PFSK-1 (cell line): ENCODE measurements around the gene CDK1.

Experiments used
- FOXP2 ChIP-seq: optimal IDR thresholded peaks from 2 replicates; pipeline ENCODE3; 2011; ENCODE audit warnings: borderline replicate concordance, control low read depth, inconsistent platforms; ENCODE audit not compliant: insufficient read depth; ENCODE audit errors: extremely low read length, extremely low read depth
- POLR2AphosphoS5 ChIP-seq: IDR thresholded peaks from 2 replicates; pipeline ENCODE4 v1.6.1; 2012; ENCODE audit warnings: low read depth, mild to moderate bottlenecking, control low read depth, low read length, moderate library complexity
- SIN3A ChIP-seq: IDR thresholded peaks from 2 replicates; pipeline ENCODE4 v1.6.1; 2012; ENCODE audit warnings: mild to moderate bottlenecking, low read length, moderate library complexity, borderline replicate concordance; ENCODE audit not compliant: insufficient read depth
- TAF1 ChIP-seq: IDR thresholded peaks from 2 replicates; pipeline ENCODE4 v1.6.1; 2012; ENCODE audit warnings: low read length, control low read depth, borderline replicate concordance; ENCODE audit not compliant: insufficient read depth
- TF ChIP-seq, protein P1 (sequence below), 2 experiments: IDR thresholded peaks; 2 replicates each; pipeline versions ENCODE4 v1.6.1 to v1.8.0; 2011 to 2012; ENCODE audit warnings: low read depth in 2 of 2, low read length in 2 of 2, control low read depth in 1 of 2, inconsistent platforms in 1 of 2, mild to moderate bottlenecking in 1 of 2, moderate library complexity in 1 of 2; ENCODE audit not compliant: insufficient read depth in 1 of 2

CDK1 gene

GRCh38 chr10:60762554-60762953 is 15.7 kb upstream of the CDK1 start:
- TF ChIP-seq SIN3A (no peak), TAF1 (no peak), FOXP2 (no peak), POLR2AphosphoS5 (no peak)
- TF ChIP-seq, protein P1, sequence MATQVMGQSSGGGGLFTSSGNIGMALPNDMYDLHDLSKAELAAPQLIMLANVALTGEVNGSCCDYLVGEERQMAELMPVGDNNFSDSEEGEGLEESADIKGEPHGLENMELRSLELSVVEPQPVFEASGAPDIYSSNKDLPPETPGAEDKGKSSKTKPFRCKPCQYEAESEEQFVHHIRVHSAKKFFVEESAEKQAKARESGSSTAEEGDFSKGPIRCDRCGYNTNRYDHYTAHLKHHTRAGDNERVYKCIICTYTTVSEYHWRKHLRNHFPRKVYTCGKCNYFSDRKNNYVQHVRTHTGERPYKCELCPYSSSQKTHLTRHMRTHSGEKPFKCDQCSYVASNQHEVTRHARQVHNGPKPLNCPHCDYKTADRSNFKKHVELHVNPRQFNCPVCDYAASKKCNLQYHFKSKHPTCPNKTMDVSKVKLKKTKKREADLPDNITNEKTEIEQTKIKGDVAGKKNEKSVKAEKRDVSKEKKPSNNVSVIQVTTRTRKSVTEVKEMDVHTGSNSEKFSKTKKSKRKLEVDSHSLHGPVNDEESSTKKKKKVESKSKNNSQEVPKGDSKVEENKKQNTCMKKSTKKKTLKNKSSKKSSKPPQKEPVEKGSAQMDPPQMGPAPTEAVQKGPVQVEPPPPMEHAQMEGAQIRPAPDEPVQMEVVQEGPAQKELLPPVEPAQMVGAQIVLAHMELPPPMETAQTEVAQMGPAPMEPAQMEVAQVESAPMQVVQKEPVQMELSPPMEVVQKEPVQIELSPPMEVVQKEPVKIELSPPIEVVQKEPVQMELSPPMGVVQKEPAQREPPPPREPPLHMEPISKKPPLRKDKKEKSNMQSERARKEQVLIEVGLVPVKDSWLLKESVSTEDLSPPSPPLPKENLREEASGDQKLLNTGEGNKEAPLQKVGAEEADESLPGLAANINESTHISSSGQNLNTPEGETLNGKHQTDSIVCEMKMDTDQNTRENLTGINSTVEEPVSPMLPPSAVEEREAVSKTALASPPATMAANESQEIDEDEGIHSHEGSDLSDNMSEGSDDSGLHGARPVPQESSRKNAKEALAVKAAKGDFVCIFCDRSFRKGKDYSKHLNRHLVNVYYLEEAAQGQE (IDR thresholded peaks at IDR 0.05; ENCODE audit: insufficient read depth in 1 of 2, low read depth in 2 of 2, low read length in 2 of 2): no peak

DNA sequence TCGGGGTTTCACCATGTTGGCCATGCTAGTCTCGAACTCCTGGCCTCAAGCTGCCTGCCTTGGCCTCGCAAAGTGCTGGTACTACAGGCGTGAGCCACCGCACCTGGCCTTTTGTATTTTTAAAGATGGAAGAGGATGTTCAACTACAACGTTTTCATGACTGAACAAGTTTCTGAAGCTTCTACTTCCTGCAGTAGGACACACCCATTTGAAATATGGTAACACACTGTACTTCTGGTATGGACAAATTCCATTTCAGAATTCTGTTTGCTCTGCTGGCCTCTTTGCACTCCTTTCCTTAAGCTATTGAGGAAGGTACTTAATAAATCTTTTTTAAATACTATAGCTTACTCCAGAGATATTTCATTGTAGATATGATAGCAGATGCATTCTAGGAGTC is 10.9 kb upstream of the CDK1 start:
- TF ChIP-seq FOXP2 (no peak), SIN3A (no peak), TAF1 (no peak), POLR2AphosphoS5 (no peak)

GRCh38 chr10:60769406-60769805 is 8.9 kb upstream of the CDK1 start:
- TF ChIP-seq SIN3A (no peak), TAF1 (no peak), POLR2AphosphoS5 (no peak), FOXP2 (no peak)
- TF ChIP-seq, protein P1 (IDR thresholded peaks at IDR 0.05; ENCODE audit: insufficient read depth in 1 of 2, low read depth in 2 of 2, low read length in 2 of 2): no peak

- no peak for TF ChIP-seq SIN3A
- TF ChIP-seq TAF1: no peak
- no peak for TF ChIP-seq FOXP2
- TF ChIP-seq, protein P1 (IDR thresholded peaks at IDR 0.05; ENCODE audit: insufficient read depth in 1 of 2, low read depth in 2 of 2, low read length in 2 of 2): no peak
- TF ChIP-seq POLR2AphosphoS5: no peak
Measured at GRCh38 chr10:60777696-60778213, 523 bp upstream of the CDK1 start.

GRCh38 chr10:60778971-60779796 is 906 bp downstream of the CDK1 start:
- TF ChIP-seq SIN3A (no peak), POLR2AphosphoS5 (no peak), FOXP2 (no peak), TAF1 (no peak)

DNA sequence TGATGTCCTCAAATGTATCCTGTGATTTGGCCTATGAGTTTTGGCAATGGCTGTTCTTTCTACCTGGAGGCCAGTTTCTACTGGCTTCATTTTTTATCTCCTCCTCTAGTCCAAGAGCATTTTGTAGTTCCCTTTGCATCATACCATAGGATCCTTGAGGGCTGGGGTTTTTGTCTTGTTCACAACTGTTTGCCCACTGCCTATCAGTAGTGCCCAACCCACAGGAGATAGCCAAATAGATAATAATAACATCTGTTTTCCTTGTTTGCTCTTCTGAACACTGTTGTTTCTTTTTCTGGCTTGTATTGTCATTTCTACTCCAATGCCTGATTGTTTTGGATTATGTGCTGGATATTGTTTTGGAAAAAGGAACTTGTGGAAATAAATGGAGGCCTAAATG is 3.4 kb downstream of the CDK1 start:
- TF ChIP-seq POLR2AphosphoS5 (no peak), SIN3A (no peak), FOXP2 (no peak)
